HL-60 (cell line): Measurements from ENCODE around the gene ICAM3.

ENCODE experiments used
- CTCF ChIP-seq: IDR thresholded peaks from one replicate; pipeline ENCODE4 v1.5.1; 2011; ENCODE audit warnings: low read length, control low read depth, inconsistent platforms; ENCODE audit not compliant: insufficient read depth
- GABPA ChIP-seq: IDR thresholded peaks from 2 replicates; pipeline ENCODE4 v1.6.1; 2012; ENCODE audit warnings: low read depth
- POLR2AphosphoS5 ChIP-seq: IDR thresholded peaks from 2 replicates; pipeline ENCODE4 v1.6.1; 2012; ENCODE audit warnings: low read depth
- REST ChIP-seq: IDR thresholded peaks from 2 replicates; pipeline ENCODE4 v1.6.1; 2012; ENCODE audit warnings: low read depth; ENCODE audit not compliant: insufficient replicate concordance
- SPI1 ChIP-seq: IDR thresholded peaks from 2 replicates; pipeline ENCODE4 v1.6.1; 2012; ENCODE audit warnings: low read depth, mild to moderate bottlenecking, borderline replicate concordance

- no peak for TF ChIP-seq CTCF
- no peak for TF ChIP-seq POLR2AphosphoS5
- TF ChIP-seq REST, result no peak
- TF ChIP-seq GABPA, result no peak
- TF ChIP-seq SPI1, result no peak; the same call in 1 of the 2 replicates
Observed at GRCh38 chr19:10299545-10300458, 39.6 kb downstream of the ICAM3 start.
